GM12801 (cell line): ENCODE measurements around the gene TGFBR1.

Source experiments
- TF ChIP-seq, protein P1 (sequence below): IDR thresholded peaks from one replicate; pipeline ENCODE4 v1.5.1; 2011; ENCODE audit warnings: control low read depth; ENCODE audit not compliant: insufficient read length; ENCODE audit errors: extremely low read depth

Gene TGFBR1

GRCh38 chr9:99104459-99105151, at the start of gene TGFBR1:
TGFBR1 (plus strand) TSS chr9:99105113; CDS start chr9:99105206, 93 bp downstream.
- TF ChIP-seq, protein P1, sequence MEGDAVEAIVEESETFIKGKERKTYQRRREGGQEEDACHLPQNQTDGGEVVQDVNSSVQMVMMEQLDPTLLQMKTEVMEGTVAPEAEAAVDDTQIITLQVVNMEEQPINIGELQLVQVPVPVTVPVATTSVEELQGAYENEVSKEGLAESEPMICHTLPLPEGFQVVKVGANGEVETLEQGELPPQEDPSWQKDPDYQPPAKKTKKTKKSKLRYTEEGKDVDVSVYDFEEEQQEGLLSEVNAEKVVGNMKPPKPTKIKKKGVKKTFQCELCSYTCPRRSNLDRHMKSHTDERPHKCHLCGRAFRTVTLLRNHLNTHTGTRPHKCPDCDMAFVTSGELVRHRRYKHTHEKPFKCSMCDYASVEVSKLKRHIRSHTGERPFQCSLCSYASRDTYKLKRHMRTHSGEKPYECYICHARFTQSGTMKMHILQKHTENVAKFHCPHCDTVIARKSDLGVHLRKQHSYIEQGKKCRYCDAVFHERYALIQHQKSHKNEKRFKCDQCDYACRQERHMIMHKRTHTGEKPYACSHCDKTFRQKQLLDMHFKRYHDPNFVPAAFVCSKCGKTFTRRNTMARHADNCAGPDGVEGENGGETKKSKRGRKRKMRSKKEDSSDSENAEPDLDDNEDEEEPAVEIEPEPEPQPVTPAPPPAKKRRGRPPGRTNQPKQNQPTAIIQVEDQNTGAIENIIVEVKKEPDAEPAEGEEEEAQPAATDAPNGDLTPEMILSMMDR: no peak

- TF ChIP-seq, protein P1: no peak
These were observed 49.5 kb upstream of the TGFBR1 start for GRCh38 chr9:99055384-99055783.

DNA sequence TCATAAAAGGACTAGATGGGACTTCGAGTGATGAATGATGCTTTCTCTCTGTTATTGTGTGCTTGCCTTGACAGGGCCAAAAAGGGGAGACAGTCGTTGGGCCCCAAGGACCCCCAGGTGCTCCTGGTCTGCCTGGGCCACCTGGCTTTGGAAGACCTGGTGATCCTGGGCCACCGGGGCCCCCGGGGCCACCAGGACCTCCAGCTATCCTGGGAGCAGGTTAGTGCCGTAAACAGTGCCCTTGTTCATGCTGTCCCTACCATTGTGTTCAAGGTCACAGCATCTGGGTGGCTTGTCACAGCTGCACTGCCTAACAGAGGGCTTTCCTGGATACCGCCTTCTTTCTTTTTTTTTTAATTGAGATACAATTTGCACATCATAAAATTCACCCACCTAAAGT, 48.7 kb upstream of the TGFBR1 start:
- TF ChIP-seq, protein P1: no peak

DNA sequence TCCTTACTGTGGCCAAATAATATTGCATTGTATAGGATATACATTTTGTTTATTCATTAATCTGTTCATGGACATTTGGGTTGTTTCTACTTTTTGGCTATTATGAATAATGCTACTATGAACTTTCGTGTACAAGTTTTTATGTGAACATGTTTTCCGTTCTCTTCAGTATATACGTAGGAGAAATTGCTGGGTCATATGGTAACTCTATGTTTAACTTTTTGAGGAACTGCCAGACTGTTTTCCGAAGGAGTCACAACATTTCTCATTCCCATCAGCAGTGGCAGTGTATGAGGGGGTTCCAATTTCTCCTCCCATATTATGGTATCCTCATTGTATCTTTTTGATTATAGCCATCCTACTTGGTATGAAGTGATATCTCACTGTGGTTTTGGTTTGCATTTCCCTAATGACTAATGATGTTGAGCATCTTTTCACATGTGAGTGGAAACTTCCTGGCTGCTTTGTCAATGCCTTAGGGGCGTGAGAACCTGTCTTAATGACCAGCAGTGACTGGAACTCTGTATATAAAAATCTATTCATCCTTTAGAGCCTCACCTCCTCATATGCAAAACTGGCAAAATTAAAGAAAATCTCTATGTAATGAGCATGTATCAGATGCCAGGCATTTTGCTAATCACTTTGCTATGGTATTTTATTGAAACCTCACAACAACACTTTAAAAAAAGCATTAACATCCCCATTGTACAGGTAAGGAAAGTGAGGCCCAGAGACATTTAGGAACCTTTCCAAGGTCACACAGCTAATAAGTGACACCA, 47.8 kb upstream of the TGFBR1 start:
- TF ChIP-seq, protein P1: no peak

DNA sequence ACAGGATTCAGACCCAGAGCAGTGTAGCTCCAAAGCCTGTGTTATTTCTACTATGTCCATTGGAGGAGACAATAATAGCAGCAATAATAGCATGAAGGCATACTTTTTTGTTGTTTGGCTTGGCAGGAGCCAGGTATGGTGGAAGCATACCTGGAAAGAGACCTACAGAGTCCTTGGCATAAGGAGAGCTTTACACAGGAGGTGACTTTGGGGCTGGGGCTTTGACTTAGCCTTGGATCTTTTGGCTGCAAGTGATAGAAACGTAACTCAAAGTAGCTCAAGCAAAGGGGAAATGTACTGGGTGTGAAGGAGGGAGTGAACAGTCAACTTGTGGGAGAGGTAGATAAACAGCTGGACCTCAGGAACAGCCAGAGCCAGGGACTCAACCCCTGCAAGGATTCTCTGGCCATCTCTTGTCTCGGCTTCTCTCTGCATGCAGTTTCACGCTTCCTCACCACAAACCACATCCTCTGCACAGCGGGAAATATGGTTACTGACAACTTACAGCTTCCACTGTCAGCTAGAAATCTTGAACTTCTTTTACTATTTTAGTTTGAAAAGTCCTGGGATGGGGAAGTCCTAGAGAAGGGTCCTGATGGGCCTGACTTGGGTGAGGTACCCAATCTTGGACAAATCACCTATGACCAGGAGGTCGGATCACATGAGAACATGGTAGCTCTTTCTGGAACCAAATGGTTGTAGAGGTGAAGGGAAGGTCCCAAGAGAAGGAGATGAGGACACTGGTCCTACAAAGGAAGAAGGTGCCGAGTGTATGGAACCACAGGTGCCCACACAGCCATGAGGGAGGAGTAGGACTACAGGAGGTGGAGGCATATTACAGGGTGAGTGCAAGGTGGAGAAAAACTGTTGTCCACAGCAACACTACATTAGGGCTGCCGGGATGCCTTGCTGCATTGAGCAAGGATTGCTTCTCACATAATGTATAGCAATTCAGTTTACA, 47.0 kb upstream of the TGFBR1 start:
- TF ChIP-seq, protein P1: no peak

DNA sequence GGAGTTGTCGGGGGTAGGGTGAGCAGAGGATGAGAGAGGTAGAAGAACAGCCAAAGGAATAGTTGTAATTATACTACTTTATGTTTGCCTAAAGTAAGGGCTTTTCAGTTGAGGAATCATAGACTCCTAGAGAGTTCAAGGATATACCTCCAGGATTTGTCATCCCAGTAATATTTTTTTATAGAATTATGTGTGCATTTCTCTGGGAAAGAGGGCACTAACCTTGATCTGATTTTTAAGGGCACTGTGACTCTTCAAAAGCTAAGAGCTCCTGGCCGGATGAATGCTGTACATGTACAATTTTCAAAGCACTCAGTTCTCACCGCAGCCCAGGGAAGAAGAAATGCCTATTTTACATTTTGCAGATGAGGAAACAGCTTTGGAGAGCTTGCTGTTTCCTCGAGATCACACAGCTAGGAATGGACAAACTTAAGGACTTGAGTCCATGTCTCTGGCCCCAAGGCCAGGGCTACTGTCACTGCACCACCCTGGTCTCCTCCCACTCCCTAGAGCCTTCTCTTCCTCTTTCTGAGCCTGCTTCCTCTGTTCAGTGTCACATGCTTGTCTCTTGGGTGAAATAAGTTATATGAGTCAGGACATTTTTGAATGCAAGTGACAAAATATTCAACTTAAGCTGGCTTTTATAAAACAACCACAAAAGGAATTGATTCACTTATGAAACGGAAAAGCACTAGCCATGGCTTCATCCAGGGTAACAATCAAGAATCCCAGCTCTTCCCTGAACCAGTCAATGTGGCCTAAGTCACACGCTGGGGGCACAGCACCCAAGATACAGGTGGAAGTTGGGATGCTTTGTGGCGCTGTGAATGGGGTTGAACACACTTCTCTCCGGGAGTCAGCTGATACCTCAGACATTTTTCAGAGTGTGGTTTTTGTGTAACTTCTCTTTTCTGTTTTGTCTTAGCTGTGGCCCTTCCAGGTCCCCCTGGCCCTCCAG, 45.7 kb upstream of the TGFBR1 start:
- TF ChIP-seq, protein P1: no peak
